ENCODE measurements around the gene FAM107B.

The FAM107B gene

DNA sequence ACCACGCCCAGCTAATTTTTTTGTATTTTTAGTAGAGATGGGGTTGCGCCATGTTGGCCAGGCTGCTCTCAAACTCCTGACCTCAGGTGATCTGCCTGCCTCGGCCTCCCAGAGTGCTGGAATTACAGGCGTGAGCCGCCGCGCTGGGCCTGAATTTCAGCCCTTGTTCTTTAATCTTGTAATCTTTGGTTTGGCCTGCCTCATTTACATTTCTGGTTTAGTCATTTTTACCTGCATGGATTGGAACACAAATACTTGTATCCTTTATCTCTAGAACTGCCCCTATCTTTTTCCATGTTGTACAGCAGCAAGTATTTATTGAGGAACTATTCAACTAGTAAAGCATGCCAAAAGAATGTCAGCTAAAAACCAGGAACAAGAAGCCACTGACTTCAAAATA is 248.4 kb downstream of the FAM107B start:
- no peak for DNase-seq

DNA sequence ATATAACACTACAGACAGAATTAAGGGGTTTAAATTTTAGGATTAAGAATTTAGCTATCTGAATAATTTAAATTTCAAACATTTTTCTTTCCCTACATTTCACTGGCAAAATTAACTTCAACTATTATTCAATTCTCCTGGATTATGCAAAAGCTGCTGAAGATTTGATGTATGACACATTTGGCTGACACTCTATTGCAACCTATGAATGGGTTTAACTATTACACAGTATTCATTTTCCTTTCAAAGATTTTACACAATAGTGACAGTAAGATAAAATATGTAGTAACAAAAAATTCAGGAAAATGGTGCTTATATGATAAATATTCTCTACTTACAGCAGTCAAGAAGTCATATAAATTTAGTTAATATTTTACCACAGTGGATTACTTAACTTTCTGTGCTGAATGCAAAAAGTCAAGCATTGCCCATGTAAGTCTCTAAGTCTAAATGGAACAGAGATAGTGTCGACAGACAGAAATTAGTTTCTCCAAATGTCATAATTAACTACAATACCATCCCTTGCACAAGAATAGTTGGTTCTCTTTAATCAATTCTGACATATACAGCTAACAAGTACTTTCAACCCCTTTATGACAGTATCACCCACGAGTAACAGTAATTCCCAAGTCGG is 249.9 kb downstream of the FAM107B start:
- no peak for DNase-seq

DNA sequence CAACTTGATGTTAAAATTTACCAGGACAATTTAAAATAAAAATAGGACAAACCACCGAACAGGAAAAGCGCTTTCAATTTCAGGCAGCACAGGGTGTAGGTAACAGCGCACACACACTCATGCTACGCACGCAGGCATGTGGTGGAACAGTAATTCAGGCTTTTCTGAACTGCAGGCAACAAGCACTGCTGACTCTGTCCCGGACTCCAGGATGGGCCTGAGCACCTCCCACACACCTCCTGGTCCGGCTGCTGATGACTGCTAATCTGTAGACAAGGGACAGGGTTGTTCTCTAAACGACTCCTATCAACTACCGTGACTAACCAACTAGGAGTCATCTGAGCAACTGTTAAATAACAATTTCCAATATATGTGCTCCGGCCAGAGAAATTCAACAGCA is 251.4 kb downstream of the FAM107B start:
- no peak for DNase-seq

DNA sequence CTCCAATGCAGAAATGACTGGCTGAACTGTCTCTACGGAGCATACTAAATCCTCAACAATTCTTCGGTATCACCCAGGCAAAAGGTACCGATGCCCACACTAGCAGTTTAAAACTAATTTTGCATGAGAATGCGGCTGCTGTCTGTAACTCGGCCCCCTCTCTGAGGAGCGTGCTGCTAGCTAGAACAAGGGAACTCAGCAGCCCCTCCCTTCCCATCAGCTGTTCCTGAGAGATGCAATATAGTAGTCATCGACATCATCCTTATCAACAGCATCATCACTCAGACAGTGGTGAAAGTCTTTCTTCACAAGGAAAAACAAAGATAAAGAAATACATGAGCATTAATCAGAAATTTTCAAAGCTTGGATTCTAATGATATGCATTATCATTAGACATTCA is 254.9 kb downstream of the FAM107B start:
- DNase-seq = no peak

DNA sequence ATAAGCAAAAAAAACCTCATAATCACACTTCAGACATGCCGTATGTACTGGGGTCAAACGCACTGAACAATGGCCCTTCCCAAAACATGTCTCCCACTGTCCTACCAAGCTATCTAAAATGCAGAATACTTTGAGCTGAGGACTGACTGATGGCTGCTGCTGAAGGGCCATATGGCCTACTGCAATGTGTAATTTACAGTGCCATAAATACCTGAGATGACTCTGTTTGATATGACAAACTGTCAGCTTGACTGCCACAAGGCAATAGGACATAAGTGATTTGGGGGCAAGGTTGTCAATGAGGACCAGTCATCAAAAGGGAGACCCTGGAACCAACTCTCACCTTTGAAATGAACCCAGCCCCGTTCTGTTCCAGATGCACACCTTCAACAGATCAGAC is 256.5 kb downstream of the FAM107B start:
- no peak for DNase-seq

DNA sequence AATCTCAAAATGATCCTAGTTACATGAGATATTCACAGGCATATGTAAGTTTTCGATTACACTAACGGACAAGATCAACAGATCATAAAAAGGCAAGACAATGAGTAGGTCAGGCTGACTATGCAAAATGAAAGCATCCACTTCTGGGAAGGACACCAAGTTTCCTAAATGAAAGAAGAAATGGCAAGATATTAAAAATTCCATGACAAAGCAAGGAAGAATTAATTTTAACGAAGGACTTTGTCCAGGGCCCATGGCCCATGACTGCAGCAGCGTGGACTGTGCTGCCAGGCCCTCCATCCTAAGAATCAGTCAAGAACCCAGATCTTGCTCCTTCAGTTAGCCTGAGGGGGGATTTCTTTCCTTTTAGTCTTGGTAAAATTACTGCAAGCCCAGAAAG is 261.6 kb downstream of the FAM107B start:
- DNase-seq = no peak

DNA sequence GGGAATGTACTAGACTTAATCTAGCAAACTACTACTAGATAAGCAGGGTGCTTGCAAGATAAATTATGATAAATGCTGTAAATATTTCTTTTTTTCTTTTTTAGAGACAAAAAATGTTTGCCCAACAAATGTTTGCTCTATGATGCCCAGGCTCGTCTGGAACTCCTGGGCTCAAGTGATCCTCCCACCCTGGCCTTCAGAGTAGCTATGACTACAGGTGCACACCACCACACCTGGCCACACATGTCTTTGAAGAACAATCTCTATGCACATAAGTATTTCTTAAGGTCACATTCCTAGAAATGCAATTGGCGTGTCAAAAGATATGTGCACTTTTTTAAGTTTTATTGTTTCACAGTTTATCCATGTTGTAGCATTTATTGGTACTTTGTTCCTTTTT is 264.4 kb downstream of the FAM107B start:
- DNase-seq = no peak

DNA sequence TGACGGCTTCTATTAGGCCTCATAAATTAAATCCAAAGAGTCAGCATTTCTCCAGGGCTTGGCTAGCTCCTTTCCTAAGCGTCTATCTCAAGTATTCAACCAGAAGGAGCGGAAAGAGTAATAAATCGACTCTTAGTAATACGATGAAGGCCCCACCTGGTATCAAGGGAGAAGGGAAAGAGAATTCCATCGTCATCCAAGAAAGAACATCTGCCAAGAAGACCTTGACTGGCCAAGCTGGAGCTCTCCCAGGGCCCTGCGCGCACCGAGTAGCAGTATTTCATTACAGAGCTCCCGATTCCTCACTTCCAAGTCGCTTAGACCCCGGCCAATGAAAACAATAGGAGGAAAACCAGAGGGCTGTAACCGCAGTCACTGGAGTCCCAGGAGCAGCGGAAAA is 266.0 kb downstream of the FAM107B start:
- DNase-seq = no peak

DNA sequence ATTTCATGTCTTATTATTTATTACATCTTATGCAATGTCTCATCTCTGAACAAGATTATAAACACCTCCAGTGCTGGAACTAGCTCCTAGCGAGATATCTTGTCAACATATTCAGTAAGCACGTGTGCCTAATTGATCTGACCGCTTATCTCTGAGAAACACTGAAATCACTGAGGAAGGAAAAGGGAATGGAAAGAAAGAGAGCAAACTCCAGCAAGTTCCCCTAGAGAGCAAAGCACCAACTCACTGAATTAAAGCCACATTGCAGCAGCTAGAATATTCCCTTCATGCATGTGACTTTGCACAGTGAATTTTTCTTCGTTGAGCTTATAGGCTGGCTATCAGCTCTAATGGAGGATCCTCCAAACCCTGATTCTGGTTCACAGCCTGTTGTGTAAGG is 266.9 kb downstream of the FAM107B start:
- no peak for DNase-seq

DNA sequence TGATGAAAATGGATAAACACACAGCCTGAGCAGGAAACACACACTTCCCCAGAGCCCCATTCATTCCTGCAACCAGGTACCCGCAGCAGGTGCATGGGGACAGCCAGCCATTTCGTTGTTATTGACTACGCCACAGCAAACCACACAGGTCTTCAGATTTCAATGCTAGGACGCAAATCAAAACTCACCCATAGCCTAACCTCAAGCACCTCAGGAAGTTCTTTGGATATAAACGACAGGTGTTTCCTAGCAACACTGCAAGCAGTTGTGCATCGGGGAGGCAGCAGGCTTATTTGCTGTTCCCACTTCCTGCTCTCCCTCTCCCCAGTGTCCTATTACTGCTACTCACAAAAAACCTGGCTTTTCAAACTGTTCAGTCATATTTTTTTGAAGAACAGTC is 267.5 kb downstream of the FAM107B start:
- no peak for DNase-seq

DNA sequence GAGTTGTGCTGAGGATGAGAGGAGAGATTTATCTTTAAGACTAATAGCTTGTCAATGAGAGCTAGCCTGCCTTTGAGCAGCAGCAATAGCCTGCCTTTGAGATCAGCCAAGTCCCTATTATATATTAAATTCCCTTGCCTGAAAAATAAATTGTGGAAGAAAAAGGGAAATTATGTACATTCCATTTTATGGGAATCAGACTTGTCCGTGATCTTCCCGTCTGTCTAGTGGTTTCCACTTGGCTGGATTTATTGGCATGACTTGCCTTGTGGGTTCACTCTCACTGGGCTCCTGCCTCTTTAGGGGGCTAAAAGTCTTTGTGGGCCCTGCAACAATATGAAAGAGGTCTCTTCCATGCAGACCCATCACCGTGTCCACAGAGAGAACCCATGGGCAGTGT is 272.3 kb downstream of the FAM107B start:
- no peak for DNase-seq

DNA sequence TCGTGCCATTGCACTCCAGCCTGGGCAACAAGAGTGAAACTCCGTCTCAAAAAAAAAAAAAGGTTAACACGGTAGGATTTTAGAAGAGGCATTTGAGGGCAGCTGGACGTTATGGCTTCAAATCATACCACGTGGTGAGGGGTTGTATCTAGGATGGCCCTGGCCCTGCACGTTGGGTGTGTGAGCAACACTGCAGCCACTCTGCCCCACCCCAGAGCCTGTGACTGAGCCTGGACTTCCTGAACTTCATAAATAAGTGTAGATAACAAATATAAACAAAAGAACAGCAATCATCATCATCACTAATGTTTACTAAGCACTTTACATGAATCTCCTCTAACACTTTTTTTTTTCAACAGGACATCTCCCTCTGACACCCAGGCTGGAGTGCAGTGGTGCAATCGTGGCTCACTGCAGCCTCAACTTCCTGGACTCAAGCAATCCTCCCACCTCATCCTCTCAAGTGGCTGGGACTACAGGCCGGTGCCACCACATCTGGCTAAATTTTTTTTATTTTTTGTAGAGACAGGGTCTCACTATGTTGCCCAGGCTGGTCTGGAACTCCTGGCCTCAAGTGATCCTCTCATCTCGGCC is 274.4 kb downstream of the FAM107B start:
- DNase-seq = no peak

DNA sequence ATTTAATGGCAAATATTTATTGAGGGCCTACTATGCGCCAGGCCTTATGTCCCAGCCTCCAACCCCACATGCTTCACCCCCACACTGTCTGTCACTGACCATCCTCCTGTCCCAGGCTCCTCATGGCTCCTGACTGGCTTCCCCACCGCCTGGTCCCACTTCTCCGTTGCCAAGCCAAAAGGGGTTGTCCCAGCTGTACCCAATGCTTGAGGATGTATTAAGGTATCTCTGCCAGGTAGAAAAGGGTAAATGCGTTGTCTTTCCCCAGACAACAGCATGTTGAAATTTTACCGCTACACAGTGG is 275.1 kb downstream of the FAM107B start:
- DNase-seq = no peak

DNA sequence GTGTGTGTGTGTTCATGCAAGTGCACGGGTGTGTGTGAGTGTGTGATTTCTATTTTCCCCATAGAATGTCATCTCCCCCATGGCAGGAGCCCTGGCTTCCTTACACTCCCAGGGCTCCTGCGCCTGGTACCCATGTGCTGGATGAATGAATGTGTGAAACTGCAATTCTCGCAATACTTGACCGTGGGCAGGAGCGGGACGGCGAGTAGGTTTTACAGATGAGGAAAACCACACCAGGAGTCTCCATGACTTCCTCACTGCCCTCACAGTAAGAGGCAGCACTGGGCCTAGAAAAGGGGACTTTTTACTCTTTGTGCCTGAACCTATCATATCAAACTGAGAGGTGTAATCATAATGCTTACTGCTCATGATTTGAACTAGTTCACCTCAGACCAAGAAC is 276.4 kb downstream of the FAM107B start:
- DNase-seq = no peak

DNA sequence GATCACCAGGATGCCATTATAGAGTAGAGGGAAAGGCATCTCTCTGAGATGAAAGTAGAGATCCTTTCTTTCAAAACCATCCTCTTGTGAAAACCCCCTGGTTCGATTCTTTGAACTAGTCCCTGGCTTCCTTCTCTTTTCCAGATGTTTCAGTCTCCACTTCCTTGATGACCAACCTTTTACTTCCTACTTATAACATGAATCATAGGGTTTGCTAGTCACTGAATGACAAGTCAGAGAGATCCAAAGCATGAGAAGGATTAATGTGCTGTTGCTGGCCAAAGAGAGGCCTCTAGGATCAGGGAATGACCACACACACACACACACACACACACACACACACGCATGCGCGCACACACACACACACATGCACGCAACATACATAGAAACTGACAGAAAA is 282.9 kb downstream of the FAM107B start:
- no peak for DNase-seq

DNA sequence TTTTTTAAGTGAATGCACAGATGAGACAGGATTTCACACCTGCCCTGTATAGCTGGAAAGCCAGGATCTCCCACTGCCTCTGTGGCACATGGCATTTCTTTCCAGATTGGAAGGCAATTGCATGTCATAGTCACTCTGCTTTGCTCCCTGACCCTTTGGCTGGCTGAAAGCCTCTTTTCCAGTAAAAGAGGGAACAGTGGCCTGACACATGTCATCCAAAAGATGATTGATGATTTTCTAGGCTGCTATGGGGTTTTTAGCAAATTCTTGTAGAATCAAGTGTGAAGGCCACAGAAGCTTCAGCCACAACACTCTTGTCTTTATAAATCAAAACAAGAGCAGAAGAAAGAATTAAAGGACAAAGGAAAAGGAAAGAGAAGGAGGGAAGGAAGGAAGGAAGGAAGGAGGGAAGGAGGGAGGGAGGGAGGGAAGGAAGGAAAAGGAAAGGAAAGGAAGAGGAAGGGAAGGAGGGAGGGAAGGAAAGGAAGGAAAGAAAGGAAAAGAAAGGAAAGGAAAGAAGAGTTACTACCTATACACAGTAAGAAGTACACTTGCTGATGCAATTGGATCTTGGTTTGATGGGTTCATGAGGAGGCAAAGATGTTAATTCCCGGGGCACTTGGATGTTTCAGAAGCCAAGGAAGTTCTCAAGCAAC is 285.0 kb downstream of the FAM107B start:
- no peak for DNase-seq

DNA sequence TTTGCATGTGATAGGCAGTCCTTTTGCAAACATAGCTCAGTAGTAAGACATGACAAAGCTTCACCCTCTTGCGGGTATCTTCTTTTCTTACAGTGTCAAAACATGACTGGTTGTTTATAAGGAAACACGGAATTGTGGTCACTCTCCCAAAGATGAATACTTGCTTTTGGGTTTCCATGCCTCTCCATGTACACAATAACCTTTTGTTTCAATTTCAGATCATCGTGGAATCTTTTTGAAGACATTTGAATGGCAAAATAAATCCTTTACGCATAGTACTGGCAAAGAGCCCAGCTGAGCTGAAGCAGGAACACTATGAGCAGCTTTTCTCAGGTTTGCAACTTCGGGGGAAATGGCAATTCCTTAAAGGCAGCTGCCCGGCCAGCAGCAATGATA is 287.2 kb downstream of the FAM107B start:
- DNase-seq = no peak

DNA sequence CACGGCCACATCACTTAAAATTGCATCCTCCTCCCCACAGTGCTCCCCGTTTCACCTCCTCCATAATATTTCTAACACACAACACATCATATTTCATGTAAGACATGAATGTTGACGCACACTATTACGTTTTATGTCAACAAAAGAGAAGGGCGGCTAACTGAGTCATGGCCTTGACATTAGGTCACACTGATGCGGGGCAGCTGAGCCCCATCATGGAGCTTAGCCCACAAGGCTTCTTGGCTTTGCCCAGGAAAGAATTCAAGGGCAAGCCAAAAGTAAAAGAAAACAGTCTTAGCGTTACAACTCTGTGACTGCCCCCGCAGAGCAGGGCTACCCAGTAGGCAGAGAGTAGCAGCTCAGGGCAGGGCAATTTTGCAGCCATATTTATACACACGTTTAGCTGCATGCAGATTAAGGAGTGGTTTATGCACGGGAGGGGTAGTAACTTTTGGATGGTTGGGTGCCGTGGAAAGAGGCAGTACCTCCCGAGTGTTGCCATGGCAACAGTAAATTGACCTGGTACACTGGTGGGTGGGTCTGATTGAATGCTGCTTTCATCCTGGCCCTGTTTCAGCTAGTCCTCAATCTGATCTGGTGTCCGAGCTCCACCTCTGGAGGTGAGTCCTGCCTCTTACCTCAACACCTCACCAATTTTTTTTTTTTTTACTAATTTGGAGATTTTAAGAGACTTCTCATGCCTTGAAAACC is 287.8 kb downstream of the FAM107B start:
- DNase-seq = no peak

DNA sequence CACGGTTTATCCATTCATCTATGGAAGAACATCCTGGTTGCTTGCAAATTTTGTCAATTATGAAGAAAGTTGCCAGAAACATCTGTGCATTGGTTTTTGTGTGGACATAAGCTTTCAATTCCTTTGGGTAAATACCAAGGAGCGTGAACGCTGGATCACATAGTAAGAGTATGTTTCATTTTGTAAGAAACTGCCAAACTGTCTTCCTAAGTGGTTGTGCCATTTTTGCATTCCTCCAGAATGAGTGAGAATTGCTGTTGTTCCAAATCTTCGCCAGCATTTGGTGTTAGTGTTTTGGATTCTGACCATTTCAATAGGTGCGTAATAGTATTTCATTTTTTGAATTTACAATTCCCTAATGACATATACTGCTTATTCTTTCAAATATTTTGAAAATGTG is 288.7 kb downstream of the FAM107B start:
- DNase-seq = no peak

DNA sequence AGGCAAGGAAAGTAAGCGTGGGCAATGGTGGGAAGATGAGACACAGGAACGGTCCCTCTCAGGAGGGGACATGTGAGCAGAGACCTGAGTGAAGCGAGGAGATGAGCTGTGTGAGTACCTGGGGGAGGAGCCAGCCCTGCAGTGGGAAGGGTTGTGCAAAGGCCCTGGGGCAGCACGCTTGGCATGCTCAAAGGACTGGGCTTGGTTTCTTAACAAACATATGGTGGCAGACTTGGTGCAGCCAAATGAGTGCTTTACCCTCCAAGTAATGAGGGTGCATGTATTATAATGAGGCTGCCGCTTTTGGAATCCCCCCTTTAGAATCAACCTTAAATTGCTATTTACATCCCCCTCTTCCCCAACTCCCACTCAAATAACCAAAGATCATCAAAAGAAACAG is 291.3 kb downstream of the FAM107B start:
- no peak for DNase-seq

DNA sequence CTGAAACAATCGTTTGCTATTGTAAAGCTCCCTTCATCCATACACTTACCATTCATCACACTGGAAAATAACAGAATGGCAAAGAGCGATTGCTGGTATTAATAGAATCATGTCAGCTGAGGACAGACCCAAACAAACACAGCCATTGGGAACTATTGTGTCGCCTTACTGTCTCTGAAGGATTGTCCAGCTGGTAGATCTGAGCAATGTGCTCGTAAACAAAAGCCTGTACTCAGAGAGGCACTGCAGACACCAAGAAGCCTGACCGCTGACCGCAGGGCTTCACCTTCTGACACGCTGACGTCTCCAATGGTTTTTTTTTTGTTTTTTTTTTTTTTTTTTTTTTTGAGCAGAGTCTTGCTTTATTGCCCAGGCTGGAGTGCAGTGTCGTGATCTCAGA is 292.9 kb downstream of the FAM107B start:
- DNase-seq = no peak

DNA sequence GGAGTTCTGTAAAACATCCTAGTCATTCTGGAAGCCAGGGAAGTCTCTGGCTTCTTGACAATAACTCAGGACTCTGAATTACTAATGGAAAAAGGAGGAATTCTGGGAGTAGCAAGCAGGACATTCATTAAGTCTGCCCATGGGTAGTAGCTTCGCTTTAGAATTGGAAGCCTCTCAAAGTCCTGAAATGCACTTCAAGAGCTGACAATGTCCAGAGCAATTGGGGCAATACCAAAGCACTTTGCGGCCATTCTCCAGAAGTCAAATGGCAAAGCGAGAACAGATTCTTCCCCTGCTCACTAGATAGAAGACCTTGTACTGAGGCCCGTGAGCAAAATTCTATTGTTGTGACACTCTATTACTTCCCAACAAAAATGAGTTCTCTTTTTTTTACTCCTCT is 293.7 kb downstream of the FAM107B start:
- DNase-seq = no peak

DNA sequence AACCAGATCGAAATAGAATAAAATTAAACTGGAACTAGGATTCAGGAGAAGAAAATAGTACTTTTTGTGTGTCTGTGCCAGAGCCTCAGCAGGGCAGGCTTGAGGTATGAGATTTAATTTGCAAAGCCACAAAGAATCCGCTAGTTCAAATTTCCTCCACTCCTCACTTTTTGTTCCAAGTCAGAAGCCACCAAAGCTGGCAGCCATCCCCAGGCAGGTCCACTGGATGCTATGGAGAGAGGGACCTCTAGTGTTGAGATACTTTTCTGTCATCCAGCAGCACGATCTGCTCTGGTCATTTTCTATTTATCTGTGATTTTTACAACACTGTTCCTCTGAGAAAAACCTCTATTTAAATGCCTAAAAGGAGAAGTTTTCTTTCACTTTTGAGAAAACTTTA is 296.1 kb downstream of the FAM107B start:
- DNase-seq = no peak

DNA sequence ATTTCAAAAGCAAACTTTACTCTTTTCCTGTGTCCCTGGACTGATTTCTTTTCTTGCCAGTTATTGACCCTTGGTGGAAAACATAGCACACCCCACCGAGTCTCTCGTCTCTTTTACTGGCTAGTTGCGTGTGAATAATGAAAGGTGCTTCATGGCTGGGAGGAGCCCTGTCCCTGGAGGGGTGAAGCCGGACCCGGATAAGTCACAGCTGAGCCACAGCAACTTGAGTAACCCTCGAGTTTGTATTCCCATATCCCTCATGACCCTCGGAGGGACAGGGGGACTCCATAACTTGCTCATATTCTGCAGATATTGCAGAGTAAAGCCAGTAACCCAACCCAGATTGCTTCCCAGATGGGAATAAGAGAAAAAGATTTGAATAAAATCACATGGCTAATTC is 296.5 kb downstream of the FAM107B start:
- DNase-seq = no peak

DNA sequence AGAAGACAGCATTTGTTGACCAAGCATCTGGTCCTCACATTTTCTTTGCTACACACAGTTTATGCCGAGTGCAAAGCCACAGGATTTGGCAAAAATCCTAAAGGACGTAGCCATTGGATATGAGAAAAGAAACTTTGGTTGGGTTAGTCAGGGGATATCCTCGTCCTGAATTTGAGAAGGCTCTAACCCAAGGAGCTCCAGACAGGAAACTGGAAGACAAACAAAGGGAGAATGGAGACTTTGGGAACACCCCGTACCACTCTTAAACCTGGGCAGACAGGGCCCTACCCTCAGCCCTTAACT is 297.3 kb downstream of the FAM107B start:
- DNase-seq = no peak

All from NCI-H524 treated with DMSO at 0.1 percent for 48 hours (cell line).